Measurements from ENCODE around the gene STIM2.

GRCh38 chr4:26999689-27000088 is 139.0 kb downstream of the STIM2 start:
- TF ChIP-seq CTCF (conservative IDR thresholded peaks at IDR 0.05; ENCODE audit: low read length) = no peak
- TF ChIP-seq EZH2phosphoT487 (IDR thresholded peaks at IDR 0.05; ENCODE audit: borderline replicate concordance) = no peak
